ENCODE data around the gene LRRD1. TPM values are rescaled to one million over a fixed set of nuclear protein-coding genes. Genes with fewer than 3 reads are reported as not detected.

LRRD1 gene
- total and polyA plus RNA-seq, 10 of the 15 experiments (the other 5 are each of a cell fraction or from before 2014, with no cell fraction given) = 0.04 to 0.06 TPM; not detected in 8

DNA sequence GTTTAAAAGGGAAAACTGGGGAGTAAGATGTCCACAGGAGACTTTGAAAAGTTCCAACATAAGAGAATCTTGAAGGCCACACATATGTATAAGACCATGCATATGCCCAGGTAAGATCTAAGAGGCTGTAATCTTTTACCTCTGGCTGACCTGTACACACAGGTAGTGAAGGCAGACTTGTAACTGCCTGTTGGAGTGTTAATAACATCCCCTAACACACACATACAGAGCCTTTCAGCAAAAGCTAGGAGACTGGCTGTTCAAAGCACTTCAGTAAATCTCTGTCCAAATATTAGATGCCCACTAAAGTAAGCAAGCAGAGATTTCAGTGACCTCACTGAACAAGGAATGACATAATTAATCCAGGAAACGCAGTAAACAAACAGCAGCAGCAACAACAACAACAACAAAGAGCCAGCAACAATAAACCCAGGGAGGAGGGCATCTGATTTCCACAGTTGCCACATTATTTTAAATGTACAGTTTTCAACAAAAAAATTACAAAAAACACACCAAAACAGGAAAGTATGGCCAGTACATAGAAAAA is 59.7 kb downstream of the LRRD1 start (continued):
- TF ChIP-seq, protein P1, sequence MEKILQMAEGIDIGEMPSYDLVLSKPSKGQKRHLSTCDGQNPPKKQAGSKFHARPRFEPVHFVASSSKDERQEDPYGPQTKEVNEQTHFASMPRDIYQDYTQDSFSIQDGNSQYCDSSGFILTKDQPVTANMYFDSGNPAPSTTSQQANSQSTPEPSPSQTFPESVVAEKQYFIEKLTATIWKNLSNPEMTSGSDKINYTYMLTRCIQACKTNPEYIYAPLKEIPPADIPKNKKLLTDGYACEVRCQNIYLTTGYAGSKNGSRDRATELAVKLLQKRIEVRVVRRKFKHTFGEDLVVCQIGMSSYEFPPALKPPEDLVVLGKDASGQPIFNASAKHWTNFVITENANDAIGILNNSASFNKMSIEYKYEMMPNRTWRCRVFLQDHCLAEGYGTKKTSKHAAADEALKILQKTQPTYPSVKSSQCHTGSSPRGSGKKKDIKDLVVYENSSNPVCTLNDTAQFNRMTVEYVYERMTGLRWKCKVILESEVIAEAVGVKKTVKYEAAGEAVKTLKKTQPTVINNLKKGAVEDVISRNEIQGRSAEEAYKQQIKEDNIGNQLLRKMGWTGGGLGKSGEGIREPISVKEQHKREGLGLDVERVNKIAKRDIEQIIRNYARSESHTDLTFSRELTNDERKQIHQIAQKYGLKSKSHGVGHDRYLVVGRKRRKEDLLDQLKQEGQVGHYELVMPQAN (conservative IDR thresholded peaks at IDR 0.05) = no peak

DNA sequence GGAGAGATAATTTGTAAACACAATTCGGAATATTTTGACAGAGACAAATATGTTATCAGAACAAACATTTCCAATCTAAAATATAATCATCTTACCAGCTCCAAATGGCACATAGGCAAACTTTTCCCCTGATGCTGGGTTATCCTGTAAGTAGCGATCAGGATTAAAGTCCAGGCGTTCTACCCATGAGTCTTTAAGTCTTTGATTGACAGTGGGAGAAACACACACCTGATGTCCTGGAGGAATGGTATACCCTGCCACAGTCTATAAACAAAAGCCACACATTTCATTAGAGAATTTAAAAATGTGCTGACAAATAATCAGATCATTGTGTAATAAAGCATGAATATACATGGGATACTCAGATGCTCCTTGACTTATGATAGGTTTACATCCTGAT is 62.0 kb downstream of the LRRD1 start:
- intact Hi-C loops (cut with micrococcal nuclease; ENCODE audit: unreplicated experiment) (no loop called here), in situ Hi-C loops (cut with MboI) (no loop called here)
- Histone ChIP-seq H3K4me2 (ENCODE audit: control insufficient read depth, insufficient read depth) (no peak overlapping the region), H2AFZ (ENCODE audit: control insufficient read depth, low read depth, low read length) (no peak overlapping the region), H3K79me2 (ENCODE audit: control insufficient read depth, insufficient read depth, low read length) (peaks cover 17% of the 10 kb centered on the region), H3K4me1 (ENCODE audit: control insufficient read depth, insufficient read depth, low read length) (no peaks in the 10 kb centered on the region), H3K36me3 (ENCODE audit: control insufficient read depth in 2 of 2, insufficient read depth in 2 of 2, low read length in 1 of 2) (peaks cover 2 to 23% of the 10 kb centered on the region in 2 experiments; a peak in 2 of 4 replicates), H3K27me3 (replicated peaks in 1 of 2; ENCODE audit: control insufficient read depth in 2 of 2, insufficient read depth in 2 of 2, low read length in 1 of 2) (no peaks in the 10 kb centered on the region), H3K27ac (ENCODE audit: control insufficient read depth, insufficient read depth) (no peak overlapping the region), H3K9ac (ENCODE audit: control insufficient read depth, insufficient read depth, low read length) (no peak overlapping the region), H3K4me3 (no peak overlapping the region), H3K9me3 (replicated peaks; ENCODE audit: control insufficient read depth, insufficient read depth, low read length) (peaks cover 2% of the 10 kb centered on the region; the same call in 2 of the 3 replicates), H4K20me1 (ENCODE audit: control insufficient read depth, insufficient read depth) (no peaks in the 10 kb centered on the region)
- no TSS peak for BruUV-seq (replicated peaks)
- no peak for ATAC-seq
- ChIA-PET POLR2A (no interaction called here), RAD21 (ENCODE audit: unreplicated experiment) (interaction anchor here (0.6 kb wide), 1 partner anchor 174 kb away, joined by 3 read pairs; no protein-coding TSS in a partner anchor), CTCF (interaction anchor here (1.2 to 1.6 kb wide), 2 partner anchors 9 to 115 kb away, joined by 3 read pairs; no protein-coding TSS in a partner anchor), SMC1A (ENCODE audit: uncharacterized antibody, unreplicated experiment) (interaction anchor here (1.1 to 2.4 kb wide), 2 partner anchors 9 to 14 kb away, joined by 4 to 5 read pairs; no protein-coding TSS in a partner anchor)
- WGBS (ENCODE audit: insufficient coverage, insufficient replicate concordance, low lambda C conversion rate, missing lambda C conversion rate) = 100% methylated on average over 3 of the region's 3 CpGs
- no peak for FAIRE-seq
- no peak for DNase-seq (ENCODE audit: low read depth, low spot score)
- TF ChIP-seq ZBTB4 (CRISPR knock-in tag; IDR thresholded peaks at IDR 0.05) (no peak), SIX5 (IDR thresholded peaks at IDR 0.05; ENCODE audit: low read depth, low read length, severe bottlenecking) (no peak), SREBF2 (IDR thresholded peaks at IDR 0.05; ENCODE audit: low read length) (no peak), NR2C2 (IDR thresholded peaks at IDR 0.05; ENCODE audit: borderline replicate concordance, control insufficient read depth, insufficient read length, low read depth) (no peak), CEBPB (IDR thresholded peaks at IDR 0.05; ENCODE audit: borderline replicate concordance in 1 of 2, low read depth in 2 of 2, low read length in 2 of 2) (no peak), SRF (IDR thresholded peaks at IDR 0.05; ENCODE audit: low read depth in 2 of 2, low read length in 2 of 2) (no peak), CREM (IDR thresholded peaks at IDR 0.05; ENCODE audit: low read depth) (no peak), BMI1 (IDR thresholded peaks at IDR 0.05; ENCODE audit: borderline replicate concordance) (no peak), SREBF1 (IDR thresholded peaks at IDR 0.05; ENCODE audit: low read length) (no peak)
- TF ChIP-seq, protein P2, sequence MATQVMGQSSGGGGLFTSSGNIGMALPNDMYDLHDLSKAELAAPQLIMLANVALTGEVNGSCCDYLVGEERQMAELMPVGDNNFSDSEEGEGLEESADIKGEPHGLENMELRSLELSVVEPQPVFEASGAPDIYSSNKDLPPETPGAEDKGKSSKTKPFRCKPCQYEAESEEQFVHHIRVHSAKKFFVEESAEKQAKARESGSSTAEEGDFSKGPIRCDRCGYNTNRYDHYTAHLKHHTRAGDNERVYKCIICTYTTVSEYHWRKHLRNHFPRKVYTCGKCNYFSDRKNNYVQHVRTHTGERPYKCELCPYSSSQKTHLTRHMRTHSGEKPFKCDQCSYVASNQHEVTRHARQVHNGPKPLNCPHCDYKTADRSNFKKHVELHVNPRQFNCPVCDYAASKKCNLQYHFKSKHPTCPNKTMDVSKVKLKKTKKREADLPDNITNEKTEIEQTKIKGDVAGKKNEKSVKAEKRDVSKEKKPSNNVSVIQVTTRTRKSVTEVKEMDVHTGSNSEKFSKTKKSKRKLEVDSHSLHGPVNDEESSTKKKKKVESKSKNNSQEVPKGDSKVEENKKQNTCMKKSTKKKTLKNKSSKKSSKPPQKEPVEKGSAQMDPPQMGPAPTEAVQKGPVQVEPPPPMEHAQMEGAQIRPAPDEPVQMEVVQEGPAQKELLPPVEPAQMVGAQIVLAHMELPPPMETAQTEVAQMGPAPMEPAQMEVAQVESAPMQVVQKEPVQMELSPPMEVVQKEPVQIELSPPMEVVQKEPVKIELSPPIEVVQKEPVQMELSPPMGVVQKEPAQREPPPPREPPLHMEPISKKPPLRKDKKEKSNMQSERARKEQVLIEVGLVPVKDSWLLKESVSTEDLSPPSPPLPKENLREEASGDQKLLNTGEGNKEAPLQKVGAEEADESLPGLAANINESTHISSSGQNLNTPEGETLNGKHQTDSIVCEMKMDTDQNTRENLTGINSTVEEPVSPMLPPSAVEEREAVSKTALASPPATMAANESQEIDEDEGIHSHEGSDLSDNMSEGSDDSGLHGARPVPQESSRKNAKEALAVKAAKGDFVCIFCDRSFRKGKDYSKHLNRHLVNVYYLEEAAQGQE (IDR thresholded peaks at IDR 0.05; ENCODE audit: low read depth, low read length) = no peak

Data from GM12878 (cell line).